A549 treated with RU486 at 1 μM for 4 hours (cell line): Measurements from ENCODE around the gene ZNF574. TPM values are rescaled to one million over a fixed set of nuclear protein-coding genes. Genes with fewer than 3 reads are reported as not detected.

Source experiments
- total RNA-seq: library from RNA; stranded (reverse); fragments of 200-300 nt; extraction: Qiagen RNA extraction; gene quantifications from 5 replicates; pipeline ENCODE4 v1.2.3, GENCODE V29; 2022; ENCODE audit warnings: low read depth

Gene ZNF574
- 27.3 to 39.3 TPM (median 37.1 TPM) in 5 replicates for total RNA-seq

GRCh38 chr19:42075616-42076379 is at the start of gene ZNF574:
Gene ZNF574 (plus strand): TSS chr19:42076166. CDS start chr19:42078607, 2,441 bp downstream.

DNA sequence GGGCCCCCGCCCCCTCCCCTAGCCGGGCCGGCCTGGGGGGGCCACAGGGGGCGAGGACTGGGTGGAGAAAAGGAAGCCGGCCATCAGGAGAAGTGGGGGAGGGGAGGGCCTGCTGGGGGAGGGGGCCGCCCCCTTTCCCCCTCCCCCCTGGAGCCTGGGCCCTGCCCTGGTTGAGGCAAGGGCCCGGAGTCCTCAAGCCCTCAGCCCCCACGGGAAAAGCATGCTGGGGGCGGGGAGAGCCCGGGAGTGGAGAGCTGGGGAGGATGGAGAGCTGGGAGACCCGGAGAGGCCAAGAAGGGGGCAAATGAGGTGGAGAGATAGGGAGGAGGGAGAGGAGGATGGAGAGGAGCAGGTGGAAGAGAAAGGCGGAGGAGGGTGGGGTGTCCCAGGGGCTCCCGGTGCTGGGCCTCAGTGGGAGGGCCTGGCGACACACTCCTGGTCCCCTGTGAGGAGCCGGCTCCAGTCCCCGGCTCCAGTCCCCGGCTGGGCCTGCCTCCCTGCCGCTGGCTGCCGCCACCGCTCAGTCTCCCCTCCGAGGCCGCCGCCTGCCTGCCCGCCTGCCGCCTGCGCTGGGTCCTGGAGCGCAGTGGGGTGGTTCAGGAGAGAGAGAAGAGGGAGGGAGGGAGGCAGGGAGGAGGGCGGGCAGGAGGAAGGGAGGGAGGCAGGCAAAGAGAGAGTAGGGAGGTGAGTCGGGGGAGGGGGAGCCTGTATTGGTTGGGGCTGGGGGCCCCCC is 6.2 kb upstream of the ZNF574 start, which contains the start of gene GRIK5:
Gene GRIK5 (minus strand): TSS at position 588 of the 733 bp plus-strand sequence. CDS start 4,436 bp downstream, outside the sequence.

Other genes starting within 250 kb of the ZNF574 start
- gene LYPD4, start 231.5 kb upstream of the ZNF574 start, total RNA-seq: not detected in 5 replicates
- gene DMRTC2, start 231.1 kb upstream of the ZNF574 start, total RNA-seq: not detected in 5 replicates
- gene RPS19, start 215.9 kb upstream of the ZNF574 start, total RNA-seq: 8,596 to 10,712 TPM (median 9,242 TPM) in 5 replicates
- 0.59 to 1.4 TPM (median 1.0 TPM) in 5 replicates for gene CD79A, start 198.9 kb upstream of the ZNF574 start, total RNA-seq
- gene ARHGEF1, start 193.0 kb upstream of the ZNF574 start, total RNA-seq: 76.4 to 121 TPM (median 100 TPM) in 5 replicates
- 0.23 to 0.41 TPM (median 0.36 TPM) in 5 replicates for gene ERFL, start 147.7 kb upstream of the ZNF574 start, total RNA-seq
- 171 to 287 TPM (median 250 TPM) in 5 replicates for gene RABAC1, start 116.8 kb upstream of the ZNF574 start, total RNA-seq
- 3.5 to 5.7 TPM (median 5.1 TPM) in 5 replicates for gene ATP1A3, start 81.9 kb upstream of the ZNF574 start, total RNA-seq
- gene GRIK5, start 6.0 kb upstream of the ZNF574 start, total RNA-seq: 0.37 to 1.6 TPM (median 0.47 TPM) in 5 replicates
- gene POU2F2, start 56.3 kb downstream of the ZNF574 start, total RNA-seq: 0.28 to 0.62 TPM (median 0.47 TPM) in 5 replicates
- 61.5 to 94.8 TPM (median 86.7 TPM) in 5 replicates for gene DEDD2, start 141.5 kb downstream of the ZNF574 start, total RNA-seq
- 15.6 to 20.6 TPM (median 19.6 TPM) in 5 replicates for gene ZNF526, start 144.1 kb downstream of the ZNF574 start, total RNA-seq
- 116 to 166 TPM (median 162 TPM) in 5 replicates for gene GSK3A, start 166.4 kb downstream of the ZNF574 start, total RNA-seq
- gene ERF, start 179.0 kb downstream of the ZNF574 start, total RNA-seq: 96.7 to 133 TPM (median 118 TPM) in 5 replicates
- gene CIC, start 193.1 kb downstream of the ZNF574 start, total RNA-seq: 41.4 to 63.9 TPM (median 55.5 TPM) in 5 replicates
- 3.9 to 5.0 TPM (median 3.9 TPM) in 5 replicates for gene PRR19, start 226.0 kb downstream of the ZNF574 start, total RNA-seq
- gene PAFAH1B3, start 226.5 kb downstream of the ZNF574 start, total RNA-seq: 131 to 155 TPM (median 150 TPM) in 5 replicates
- gene TMEM145, start 237.1 kb downstream of the ZNF574 start, total RNA-seq: 3.1 to 4.5 TPM (median 4.2 TPM) in 5 replicates
- gene MEGF8, start 249.5 kb downstream of the ZNF574 start, total RNA-seq: 19.6 to 26.8 TPM (median 23.5 TPM) in 5 replicates